GM23248 (cell line): Measurements from ENCODE around the gene SLC11A1. TPM values are rescaled to one million over a fixed set of nuclear protein-coding genes. Genes with fewer than 3 reads are reported as not detected.

Experiments
- DNase-seq: peaks from one replicate; pipeline ENCODE4 v3.0.0-alpha.2; 2015
- H2AFZ ChIP-seq: fragments of 200-600 bp; sonication (generic); 2 replicates; pipeline ENCODE4 v1.6.1; 2016; ENCODE audit warnings: antibody characterized with exemption
- H3F3A ChIP-seq: fragments of 200-600 bp; sonication (generic); 2 replicates; pipeline ENCODE4 v1.6.1; 2016; ENCODE audit warnings: mild to moderate bottlenecking, antibody characterized with exemption, mixed run types; ENCODE audit not compliant: insufficient read depth
- H3K27ac ChIP-seq: fragments of 200-600 bp; sonication (generic); 2 replicates; pipeline ENCODE4 v1.5.1; 2016; ENCODE audit warnings: mild to moderate bottlenecking
- H3K27me3 ChIP-seq: fragments of 200-600 bp; sonication (generic); replicated peaks from 2 replicates; pipeline ENCODE4 v1.6.1; 2016; ENCODE audit warnings: mild to moderate bottlenecking; ENCODE audit not compliant: insufficient read depth
- H3K36me3 ChIP-seq: fragments of 200-600 bp; sonication (generic); 2 replicates; pipeline ENCODE4 v1.6.1; 2016; ENCODE audit warnings: low read depth, mild to moderate bottlenecking
- H3K4me1 ChIP-seq: fragments of 200-600 bp; sonication (generic); 2 replicates; pipeline ENCODE4 v1.6.1; 2016; ENCODE audit warnings: mild to moderate bottlenecking; ENCODE audit not compliant: insufficient read depth
- H3K4me2 ChIP-seq: fragments of 200-600 bp; sonication (generic); one replicate; pipeline ENCODE4 v1.6.1; 2016; ENCODE audit warnings: mild to moderate bottlenecking; ENCODE audit not compliant: unreplicated experiment
- H3K4me3 ChIP-seq: fragments of 200-600 bp; sonication (generic); 2 replicates; pipeline ENCODE4 v1.5.1; 2016; ENCODE audit warnings: mild to moderate bottlenecking
- H3K79me2 ChIP-seq: fragments of 200-600 bp; sonication (generic); 2 replicates; pipeline ENCODE4 v1.6.1; 2016; ENCODE audit warnings: mild to moderate bottlenecking; ENCODE audit not compliant: insufficient read depth
- H3K9ac ChIP-seq: fragments of 200-600 bp; sonication (generic); 2 replicates; pipeline ENCODE4 v1.6.1; 2016; ENCODE audit warnings: mild to moderate bottlenecking
- H3K9me2 ChIP-seq: fragments of 200-600 bp; sonication (generic); 2 replicates; pipeline ENCODE4 v1.6.1; 2016; ENCODE audit warnings: mixed run types, mild to moderate bottlenecking, moderate library complexity; ENCODE audit not compliant: insufficient read depth
- H3K9me3 ChIP-seq: fragments of 200-600 bp; sonication (generic); one replicate; pipeline ENCODE4 v1.6.1; 2017; ENCODE audit warnings: low read depth
- H4K20me1 ChIP-seq: fragments of 200-600 bp; sonication (generic); 2 replicates; pipeline ENCODE4 v1.6.0; 2016; ENCODE audit not compliant: insufficient read depth
- EZH2 ChIP-seq: fragments of 200-600 bp; sonication (generic); IDR thresholded peaks from 2 replicates; pipeline ENCODE4 v1.6.1; 2018; ENCODE audit warnings: antibody characterized with exemption, mild to moderate bottlenecking; ENCODE audit not compliant: insufficient read depth, poor library complexity, severe bottlenecking
- EZH2phosphoT487 ChIP-seq: fragments of 200-600 bp; sonication (generic); IDR thresholded peaks from 2 replicates; pipeline ENCODE4 v1.6.1; 2018; ENCODE audit warnings: antibody characterized with exemption, moderate library complexity, mild to moderate bottlenecking, low read depth; ENCODE audit not compliant: insufficient read depth
- WGBS, 2 experiments: methylation state at CpG; one replicate each; pipeline ENCODE4 v1.1.6; 2015 to 2017; ENCODE audit warnings: low lambda C conversion rate in 2 of 2, low coverage in 1 of 2; ENCODE audit errors: missing lambda C conversion rate in 2 of 2; 5-methylcytosine and 5-hydroxymethylcytosine counted together
- in situ Hi-C: fragments of 300-500 bp; cut with MboI; formaldehyde crosslinking; loops from 2 replicates; pipeline ENCODE4 v1.15.0; 2020
- polyA plus RNA-seq: library from polyadenylated mRNA; unstranded; fragments of >200 nt; fragmentation: Nextera tagmentation; extraction: Ambion mirVana; gene quantifications from 2 replicates; pipeline ENCODE4 v1.2.1, GENCODE V29; 2016
- total RNA-seq: library from RNA; depleted of rRNA; stranded (reverse); fragments of >200 nt; shearing (Covaris generic); gene quantifications from 2 replicates; pipeline ENCODE4 v1.2.3, GENCODE V29; 2014; rRNA removed

Gene SLC11A1, protein sequence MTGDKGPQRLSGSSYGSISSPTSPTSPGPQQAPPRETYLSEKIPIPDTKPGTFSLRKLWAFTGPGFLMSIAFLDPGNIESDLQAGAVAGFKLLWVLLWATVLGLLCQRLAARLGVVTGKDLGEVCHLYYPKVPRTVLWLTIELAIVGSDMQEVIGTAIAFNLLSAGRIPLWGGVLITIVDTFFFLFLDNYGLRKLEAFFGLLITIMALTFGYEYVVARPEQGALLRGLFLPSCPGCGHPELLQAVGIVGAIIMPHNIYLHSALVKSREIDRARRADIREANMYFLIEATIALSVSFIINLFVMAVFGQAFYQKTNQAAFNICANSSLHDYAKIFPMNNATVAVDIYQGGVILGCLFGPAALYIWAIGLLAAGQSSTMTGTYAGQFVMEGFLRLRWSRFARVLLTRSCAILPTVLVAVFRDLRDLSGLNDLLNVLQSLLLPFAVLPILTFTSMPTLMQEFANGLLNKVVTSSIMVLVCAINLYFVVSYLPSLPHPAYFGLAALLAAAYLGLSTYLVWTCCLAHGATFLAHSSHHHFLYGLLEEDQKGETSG
- not detected in 2 replicates for total RNA-seq
- polyA plus RNA-seq, result 0.13 and 0.16 TPM in 2 replicates

GRCh38 chr2:218381916-218382366, at the start of gene SLC11A1:
Gene SLC11A1, plus strand, starts transcription at chr2:218382273. Its CDS starts 96 bp downstream, at chr2:218382369.
- no peaks in the 10 kb centered on the region for H4K20me1 ChIP-seq
- no peaks in the 10 kb centered on the region for H3K9me2 ChIP-seq
- in situ Hi-C loops, result no loop called here
- no peak within 1 kb of the TSS for H3K27ac ChIP-seq
- H3K4me1 ChIP-seq, result no peaks in the 10 kb centered on the region
- H3F3A ChIP-seq, result no peaks in the 10 kb centered on the region
- no peak within 1 kb of the TSS for H3K4me3 ChIP-seq
- no peak for DNase-seq
- no peak within 1 kb of the TSS for H3K4me2 ChIP-seq
- no peaks in the 10 kb centered on the region for H3K79me2 ChIP-seq
- WGBS, 2 experiments, result 81% methylated on average over 13 of the region's 13 CpGs
- no peaks in the 10 kb centered on the region for H3K27me3 ChIP-seq
- no peaks in the 10 kb centered on the region for H3K36me3 ChIP-seq
- TF ChIP-seq EZH2phosphoT487, result no peak
- TF ChIP-seq EZH2, result no peak
- no peak within 1 kb of the TSS for H2AFZ ChIP-seq
- H3K9ac ChIP-seq, result no peak within 1 kb of the TSS
- H3K9me3 ChIP-seq, result no peaks in the 10 kb centered on the region

- Histone ChIP-seq H3F3A (no peaks in the 10 kb centered on the region), H3K4me1 (no peaks in the 10 kb centered on the region), H3K9me2 (no peaks in the 10 kb centered on the region), H3K36me3 (no peaks in the 10 kb centered on the region), H3K9me3 (no peaks in the 10 kb centered on the region), H3K4me2 (no peak overlapping the region), H3K27ac (no peak overlapping the region), H3K4me3 (no peak overlapping the region), H3K9ac (no peak overlapping the region), H3K79me2 (no peaks in the 10 kb centered on the region), H3K27me3 (no peaks in the 10 kb centered on the region), H2AFZ (no peak overlapping the region), H4K20me1 (no peaks in the 10 kb centered on the region)
- TF ChIP-seq EZH2phosphoT487, result no peak
- TF ChIP-seq EZH2, result no peak
- no peak for DNase-seq
- in situ Hi-C loops, result no loop called here
- WGBS, 2 experiments, result 92 to 100% methylated on average over 1 of the region's 1 CpG
Observed at GRCh38 chr2:218332288-218332687, 49.8 kb upstream of the SLC11A1 start.

- Histone ChIP-seq H3F3A (no peaks in the 10 kb centered on the region), H3K4me1 (no peaks in the 10 kb centered on the region), H4K20me1 (no peaks in the 10 kb centered on the region), H3K9ac (no peak overlapping the region), H3K79me2 (no peaks in the 10 kb centered on the region), H3K4me2 (no peak overlapping the region), H3K9me3 (no peaks in the 10 kb centered on the region), H3K9me2 (no peaks in the 10 kb centered on the region), H3K36me3 (no peaks in the 10 kb centered on the region), H3K4me3 (no peak overlapping the region), H2AFZ (no peak overlapping the region), H3K27me3 (no peaks in the 10 kb centered on the region), H3K27ac (no peak overlapping the region)
- in situ Hi-C loops, result no loop called here
- DNase-seq, result no peak
- TF ChIP-seq EZH2phosphoT487 (no peak), EZH2 (no peak)
- 76 to 80% methylated on average over 16 of the region's 16 CpGs for WGBS, 2 experiments
Observed at GRCh38 chr2:218332920-218333645, 49.0 kb upstream of the SLC11A1 start.

- Histone ChIP-seq H3K27ac (no peak overlapping the region), H4K20me1 (no peaks in the 10 kb centered on the region), H3K79me2 (no peaks in the 10 kb centered on the region), H3K4me1 (no peaks in the 10 kb centered on the region), H3K9ac (no peak overlapping the region), H3K36me3 (no peaks in the 10 kb centered on the region), H3F3A (no peaks in the 10 kb centered on the region), H2AFZ (no peak overlapping the region), H3K9me2 (no peaks in the 10 kb centered on the region), H3K27me3 (no peaks in the 10 kb centered on the region), H3K9me3 (no peaks in the 10 kb centered on the region), H3K4me2 (no peak overlapping the region), H3K4me3 (no peak overlapping the region)
- in situ Hi-C loops, result no loop called here
- no peak for TF ChIP-seq EZH2
- no peak for TF ChIP-seq EZH2phosphoT487
- DNase-seq, result no peak
- WGBS, 2 experiments, result 89 to 90% methylated on average over 3 of the region's 3 CpGs
Observed at GRCh38 chr2:218334531-218334930, 47.5 kb upstream of the SLC11A1 start.
